ENCODE results near the gene LAPTM4A. TPM values are rescaled to one million over a fixed set of nuclear protein-coding genes. Genes with fewer than 3 reads are reported as not detected.
"Not testable (repeated sequence)": the region's sequence is repeated elsewhere in the genome, so short reads cannot be mapped to it uniquely, and the experiment has no call there.

Gene LAPTM4A
- total RNA-seq, 1 donor from 2014 or later, result 74.4 TPM

DNA sequence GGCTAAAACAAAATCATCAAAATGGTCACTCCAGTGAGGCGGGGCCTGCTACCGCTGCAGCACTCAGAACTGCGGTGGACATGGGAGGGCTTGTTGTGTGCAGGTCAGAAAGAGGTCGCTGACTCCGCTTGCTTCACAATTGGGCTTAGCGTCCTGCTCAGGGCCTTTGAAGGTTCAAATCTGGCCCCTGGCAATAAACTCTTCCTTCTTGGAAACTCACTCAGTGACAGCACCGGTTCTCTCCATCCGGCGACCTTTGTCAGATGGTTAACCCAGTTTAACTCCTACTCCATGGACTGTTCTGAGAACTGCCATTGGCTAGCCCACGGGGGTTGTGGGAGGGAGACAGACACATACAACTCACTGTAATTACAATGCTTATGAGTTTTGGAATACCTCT lies 29.0 kb upstream of the LAPTM4A start:
- no peak overlapping the region for H3K4me3 Mint-ChIP-seq
- H3K27me3 Mint-ChIP-seq (ENCODE audit: low read depth), result peaks cover 24% of the 10 kb centered on the region
- no peaks in the 10 kb centered on the region for H3K36me3 Mint-ChIP-seq (ENCODE audit: low read depth)
- H3K27ac Mint-ChIP-seq (ENCODE audit: unreplicated experiment), result no peak overlapping the region
- peaks cover 11% of the 10 kb centered on the region for H3K4me1 Mint-ChIP-seq
- DNase-seq (ENCODE audit: low read depth, low spot score), result no peak
- TF ChIP-seq, protein P1, sequence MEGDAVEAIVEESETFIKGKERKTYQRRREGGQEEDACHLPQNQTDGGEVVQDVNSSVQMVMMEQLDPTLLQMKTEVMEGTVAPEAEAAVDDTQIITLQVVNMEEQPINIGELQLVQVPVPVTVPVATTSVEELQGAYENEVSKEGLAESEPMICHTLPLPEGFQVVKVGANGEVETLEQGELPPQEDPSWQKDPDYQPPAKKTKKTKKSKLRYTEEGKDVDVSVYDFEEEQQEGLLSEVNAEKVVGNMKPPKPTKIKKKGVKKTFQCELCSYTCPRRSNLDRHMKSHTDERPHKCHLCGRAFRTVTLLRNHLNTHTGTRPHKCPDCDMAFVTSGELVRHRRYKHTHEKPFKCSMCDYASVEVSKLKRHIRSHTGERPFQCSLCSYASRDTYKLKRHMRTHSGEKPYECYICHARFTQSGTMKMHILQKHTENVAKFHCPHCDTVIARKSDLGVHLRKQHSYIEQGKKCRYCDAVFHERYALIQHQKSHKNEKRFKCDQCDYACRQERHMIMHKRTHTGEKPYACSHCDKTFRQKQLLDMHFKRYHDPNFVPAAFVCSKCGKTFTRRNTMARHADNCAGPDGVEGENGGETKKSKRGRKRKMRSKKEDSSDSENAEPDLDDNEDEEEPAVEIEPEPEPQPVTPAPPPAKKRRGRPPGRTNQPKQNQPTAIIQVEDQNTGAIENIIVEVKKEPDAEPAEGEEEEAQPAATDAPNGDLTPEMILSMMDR (conservative IDR thresholded peaks at IDR 0.05), result no peak
- peaks cover 8% of the 10 kb centered on the region for H3K9me3 Mint-ChIP-seq

DNA sequence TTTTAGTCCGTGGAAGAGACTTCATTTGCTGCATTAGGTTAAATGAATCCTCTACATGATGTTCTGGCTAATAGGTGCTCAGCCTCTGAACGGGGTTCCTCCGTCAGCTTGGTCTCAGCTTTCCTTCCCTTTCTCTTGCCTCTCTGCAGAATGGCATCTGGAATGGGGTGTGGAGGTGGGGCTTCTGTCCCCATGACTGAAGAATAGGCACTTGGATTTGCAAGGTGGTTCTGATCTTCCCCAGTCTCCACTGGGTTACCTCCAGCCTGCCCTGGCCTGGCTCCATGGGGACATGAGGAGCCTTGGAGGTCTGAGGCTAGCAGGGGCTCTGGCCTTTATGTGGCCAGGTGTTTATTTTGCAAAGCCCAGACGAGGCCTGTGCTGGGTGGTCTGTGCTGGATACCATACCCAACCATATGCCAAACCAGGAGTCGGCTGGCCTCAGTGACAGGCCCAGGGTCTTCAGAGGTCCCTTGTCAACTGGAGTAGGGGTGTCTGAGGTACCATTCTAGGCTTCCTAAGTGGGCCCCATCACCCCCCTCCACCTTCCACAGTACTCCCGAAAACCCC lies 28.2 kb upstream of the LAPTM4A start:
- TF ChIP-seq, protein P1 (conservative IDR thresholded peaks at IDR 0.05), result no peak
- no peak for DNase-seq (ENCODE audit: low read depth, low spot score)

DNA sequence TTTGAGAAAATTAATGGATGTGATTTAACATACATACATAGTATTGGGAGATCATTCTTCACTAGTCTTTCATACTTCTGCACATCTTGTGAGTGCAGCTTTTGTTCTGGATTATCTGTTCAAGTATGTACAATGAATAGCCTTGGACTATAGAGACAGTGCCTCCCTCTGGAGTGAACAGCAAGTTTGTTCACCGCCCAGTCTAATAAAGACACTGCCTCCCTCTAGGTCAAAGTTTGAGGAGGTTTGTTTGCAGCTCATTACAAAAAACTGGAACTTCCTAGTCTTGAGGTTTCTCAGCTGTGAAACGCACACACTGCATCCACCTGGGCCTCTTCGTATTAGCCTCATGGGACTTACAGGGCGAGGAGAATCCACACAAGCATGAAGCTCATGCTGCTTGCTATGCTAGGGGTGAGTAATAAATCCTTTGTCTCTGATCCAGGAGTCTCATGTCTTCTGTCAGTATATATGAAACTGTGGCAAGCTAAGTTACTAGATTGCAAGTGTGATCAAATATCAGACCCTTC lies 26.0 kb upstream of the LAPTM4A start:
- no peak for DNase-seq (ENCODE audit: low read depth, low spot score)
- TF ChIP-seq, protein P1 (conservative IDR thresholded peaks at IDR 0.05), result no peak
- H3K27me3 Mint-ChIP-seq (ENCODE audit: low read depth), result peaks cover 36% of the 10 kb centered on the region
- peaks cover 8% of the 10 kb centered on the region for H3K9me3 Mint-ChIP-seq
- no peak overlapping the region for H3K4me3 Mint-ChIP-seq
- H3K4me1 Mint-ChIP-seq, result peaks cover 33% of the 10 kb centered on the region
- no peaks in the 10 kb centered on the region for H3K36me3 Mint-ChIP-seq (ENCODE audit: low read depth)
- no peak overlapping the region for H3K27ac Mint-ChIP-seq (ENCODE audit: unreplicated experiment)

More for the DNA sequence above, 28.2 kb upstream of the LAPTM4A start:
- Mint-ChIP-seq H3K4me3 (no peak overlapping the region), H3K4me1 (peaks cover 16% of the 10 kb centered on the region), H3K36me3 (ENCODE audit: low read depth) (no peaks in the 10 kb centered on the region), H3K27ac (ENCODE audit: unreplicated experiment) (no peak overlapping the region), H3K9me3 (peaks cover 8% of the 10 kb centered on the region), H3K27me3 (ENCODE audit: low read depth) (peaks cover 27% of the 10 kb centered on the region)

DNA sequence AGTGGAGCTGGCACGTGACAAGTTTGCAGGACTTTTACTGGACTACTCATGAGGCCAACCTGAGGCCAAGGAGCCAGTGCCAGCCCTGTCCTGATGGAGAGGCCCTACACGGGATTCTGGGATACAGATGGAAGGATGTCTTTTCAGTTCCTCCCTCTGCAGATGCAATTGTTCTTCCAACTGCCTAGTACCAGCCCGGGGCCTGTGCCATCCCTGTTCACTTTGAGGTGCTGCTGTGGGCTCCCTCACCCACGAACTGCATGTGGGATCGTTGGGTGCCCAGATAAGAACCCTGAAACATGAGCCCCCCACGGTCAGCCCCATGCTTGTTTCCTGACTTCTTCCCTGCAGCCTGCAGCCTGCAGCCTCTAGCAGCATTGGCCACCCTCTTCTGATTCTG lies 25.3 kb upstream of the LAPTM4A start:
- Mint-ChIP-seq H3K4me1 (peaks cover 40% of the 10 kb centered on the region), H3K27ac (ENCODE audit: unreplicated experiment) (no peak overlapping the region), H3K27me3 (ENCODE audit: low read depth) (peaks cover 36% of the 10 kb centered on the region), H3K9me3 (peaks cover 8% of the 10 kb centered on the region), H3K4me3 (no peak overlapping the region), H3K36me3 (ENCODE audit: low read depth) (no peaks in the 10 kb centered on the region)
- TF ChIP-seq, protein P1 (conservative IDR thresholded peaks at IDR 0.05), result no peak
- no peak for DNase-seq (ENCODE audit: low read depth, low spot score)

DNA sequence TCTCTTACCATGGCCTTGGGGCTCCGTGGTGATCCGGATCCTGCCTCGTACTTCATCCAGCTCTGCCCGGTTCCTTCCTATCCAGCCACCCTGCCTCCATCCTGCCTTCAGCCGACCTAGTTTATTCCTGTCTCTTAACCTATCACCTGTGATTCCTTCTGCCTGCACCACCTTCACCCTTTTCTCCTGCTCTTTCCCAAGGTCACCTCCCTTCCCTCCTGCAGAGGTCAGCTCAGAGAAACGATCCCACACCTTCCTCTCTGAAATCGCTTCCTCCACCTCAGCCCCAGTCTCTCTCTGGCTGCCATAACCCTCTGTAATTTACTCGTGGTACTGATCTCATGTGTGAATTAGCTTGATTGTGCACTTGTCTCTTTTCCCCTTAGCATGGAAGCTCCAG lies 23.5 kb upstream of the LAPTM4A start:
- DNase-seq (ENCODE audit: low read depth, low spot score), result no peak
- Mint-ChIP-seq H3K27me3 (ENCODE audit: low read depth) (peaks cover 36% of the 10 kb centered on the region), H3K4me1 (peaks cover 37% of the 10 kb centered on the region), H3K27ac (ENCODE audit: unreplicated experiment) (no peak overlapping the region), H3K4me3 (no peak overlapping the region), H3K36me3 (ENCODE audit: low read depth) (no peaks in the 10 kb centered on the region), H3K9me3 (peaks cover 8% of the 10 kb centered on the region)
- TF ChIP-seq, protein P1 (conservative IDR thresholded peaks at IDR 0.05), result no peak

DNA sequence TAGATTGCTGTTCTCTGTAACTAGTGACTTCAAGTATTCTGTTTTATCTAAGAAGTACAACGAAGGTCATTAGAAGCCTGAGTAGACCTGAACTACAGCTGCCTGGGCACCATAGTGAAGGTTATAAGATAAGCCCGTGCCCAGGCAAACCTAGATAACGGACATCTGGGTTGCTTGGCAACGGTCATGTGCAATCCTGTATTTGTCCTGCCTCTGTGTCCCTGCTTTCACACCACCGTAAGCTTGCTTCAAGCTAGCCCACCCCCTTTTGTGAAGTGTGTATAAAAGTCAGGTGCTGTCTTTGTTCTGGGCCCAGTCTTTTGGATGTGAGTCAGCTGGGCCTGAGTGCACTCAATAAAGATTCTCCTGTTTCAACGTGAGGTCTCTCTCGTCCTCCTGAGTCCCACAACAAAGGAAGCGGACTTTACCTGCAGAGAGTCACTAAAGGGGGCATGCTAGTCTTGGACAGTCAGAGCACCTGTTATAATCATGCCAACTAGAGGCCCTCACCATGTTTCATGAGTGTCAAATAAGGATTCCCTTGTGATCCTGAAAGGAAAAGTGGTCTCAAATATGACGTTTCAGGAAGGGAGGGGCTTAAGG lies 22.7 kb upstream of the LAPTM4A start:
- peaks cover 37% of the 10 kb centered on the region for H3K4me1 Mint-ChIP-seq
- not testable (repeated sequence) for DNase-seq (ENCODE audit: low read depth, low spot score); H3K4me3 Mint-ChIP-seq; H3K36me3 Mint-ChIP-seq (ENCODE audit: low read depth); H3K27ac Mint-ChIP-seq (ENCODE audit: unreplicated experiment); H3K9me3 Mint-ChIP-seq
- H3K27me3 Mint-ChIP-seq (ENCODE audit: low read depth), result peaks cover 33% of the 10 kb centered on the region

Measured in neural crest cell (in vitro differentiated cells).